GM13977 (cell line): ENCODE data around the gene UGCG.

ENCODE experiments used
- DNase-seq: peaks from one replicate; pipeline ENCODE4 v3.0.0; 2012; ENCODE audit warnings: low spot score
- in situ Hi-C: fragments of 300-500 bp; cut with MboI; formaldehyde crosslinking; loops from one replicate; pipeline ENCODE4 v1.12.0; 2022; ENCODE audit warnings: low sequenced_read_pairs, low pct_unique_long_range_greater_than_20kb, mixed read lengths, inconsistent platforms; ENCODE audit not compliant: unreplicated experiment
- TF ChIP-seq, protein P1 (sequence below): IDR thresholded peaks from 2 replicates; pipeline ENCODE4 v1.5.1; 2012; ENCODE audit warnings: mild to moderate bottlenecking, control low read depth; ENCODE audit not compliant: insufficient read depth; ENCODE audit errors: extremely low read depth, missing control alignments

The UGCG gene

DNA sequence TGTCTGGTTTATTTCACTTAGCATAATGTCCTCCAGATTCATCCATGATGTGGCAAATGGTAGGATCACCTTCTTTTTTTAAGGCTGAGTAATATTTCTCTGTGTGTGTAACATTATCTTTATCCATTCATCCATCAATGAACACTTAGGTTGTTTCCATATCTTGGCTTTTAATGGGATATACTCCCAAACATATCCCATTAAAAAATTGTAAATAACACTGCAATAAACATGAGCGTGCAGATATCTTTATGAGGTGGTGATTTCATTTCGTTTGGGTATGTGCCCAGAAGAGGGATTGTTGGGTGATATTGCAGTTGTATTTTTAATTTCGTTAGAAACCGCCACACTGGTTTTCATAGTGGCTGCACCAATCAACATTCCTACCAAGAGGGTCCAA, 36.2 kb upstream of the UGCG start:
- TF ChIP-seq, protein P1, sequence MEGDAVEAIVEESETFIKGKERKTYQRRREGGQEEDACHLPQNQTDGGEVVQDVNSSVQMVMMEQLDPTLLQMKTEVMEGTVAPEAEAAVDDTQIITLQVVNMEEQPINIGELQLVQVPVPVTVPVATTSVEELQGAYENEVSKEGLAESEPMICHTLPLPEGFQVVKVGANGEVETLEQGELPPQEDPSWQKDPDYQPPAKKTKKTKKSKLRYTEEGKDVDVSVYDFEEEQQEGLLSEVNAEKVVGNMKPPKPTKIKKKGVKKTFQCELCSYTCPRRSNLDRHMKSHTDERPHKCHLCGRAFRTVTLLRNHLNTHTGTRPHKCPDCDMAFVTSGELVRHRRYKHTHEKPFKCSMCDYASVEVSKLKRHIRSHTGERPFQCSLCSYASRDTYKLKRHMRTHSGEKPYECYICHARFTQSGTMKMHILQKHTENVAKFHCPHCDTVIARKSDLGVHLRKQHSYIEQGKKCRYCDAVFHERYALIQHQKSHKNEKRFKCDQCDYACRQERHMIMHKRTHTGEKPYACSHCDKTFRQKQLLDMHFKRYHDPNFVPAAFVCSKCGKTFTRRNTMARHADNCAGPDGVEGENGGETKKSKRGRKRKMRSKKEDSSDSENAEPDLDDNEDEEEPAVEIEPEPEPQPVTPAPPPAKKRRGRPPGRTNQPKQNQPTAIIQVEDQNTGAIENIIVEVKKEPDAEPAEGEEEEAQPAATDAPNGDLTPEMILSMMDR: no peak
- in situ Hi-C loops: no loop called here
- DNase-seq: no peak

DNA sequence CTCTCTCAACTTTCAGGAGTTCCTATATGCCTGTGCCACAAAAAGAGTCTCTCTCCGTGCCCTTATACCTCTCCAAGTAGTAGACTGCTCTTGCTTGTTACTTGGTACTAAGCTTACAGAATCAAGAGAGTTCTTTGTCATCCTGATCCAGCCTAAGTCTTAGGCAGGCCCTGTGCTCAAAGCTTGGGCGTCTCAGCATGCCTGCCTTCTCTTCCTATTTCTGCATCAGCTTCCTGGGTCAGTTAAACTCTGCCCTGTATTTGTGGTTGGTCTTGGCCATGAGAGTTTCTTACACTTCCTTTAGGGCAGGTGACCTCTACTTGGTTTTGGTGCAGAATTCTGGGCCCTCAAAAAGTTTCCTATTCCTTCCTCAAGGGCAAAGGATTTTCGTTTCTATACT, 33.0 kb upstream of the UGCG start:
- in situ Hi-C loops: no loop called here
- TF ChIP-seq, protein P1: no peak
- DNase-seq: no peak

DNA sequence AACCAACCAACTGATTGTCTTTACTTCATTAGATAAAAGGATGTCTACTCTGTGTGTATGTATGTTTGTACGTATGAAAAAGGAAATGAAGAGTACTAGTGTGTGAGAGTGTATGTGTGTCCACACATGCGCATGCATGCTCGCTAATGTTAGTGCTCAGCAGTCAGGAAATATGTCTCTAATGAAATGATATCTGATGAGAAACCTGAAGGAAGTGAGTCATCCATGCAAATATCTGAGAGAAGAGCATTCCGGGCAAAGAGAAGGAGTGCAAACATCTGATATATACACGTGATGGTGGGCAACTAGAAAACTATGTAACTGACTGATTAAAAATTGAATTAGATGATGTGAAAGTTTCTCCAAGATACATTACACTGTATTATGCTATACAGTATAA, 29.6 kb upstream of the UGCG start:
- in situ Hi-C loops: no loop called here
- DNase-seq: no peak
- TF ChIP-seq, protein P1: no peak

DNA sequence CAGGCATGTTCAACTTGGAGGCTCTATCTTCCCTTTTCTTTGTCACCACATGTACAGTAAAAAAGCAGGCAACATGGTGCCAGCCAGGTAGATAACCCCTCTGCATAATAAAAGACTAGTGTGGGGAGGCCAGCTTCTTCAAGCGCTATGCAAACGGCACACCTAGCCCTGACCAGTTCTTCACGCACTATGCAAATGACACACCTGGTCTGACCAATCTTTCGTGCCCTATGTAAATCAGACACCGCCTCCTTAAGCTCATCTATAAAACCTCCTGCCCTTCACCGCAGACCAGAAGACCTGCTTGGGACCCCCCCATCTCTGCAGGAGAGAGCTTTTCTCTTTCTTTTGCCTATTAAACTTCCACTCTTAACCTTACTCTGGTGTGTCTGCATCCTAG, 28.1 kb upstream of the UGCG start:
- in situ Hi-C loops: no loop called here
- TF ChIP-seq, protein P1: no peak
- no peak for DNase-seq

DNA sequence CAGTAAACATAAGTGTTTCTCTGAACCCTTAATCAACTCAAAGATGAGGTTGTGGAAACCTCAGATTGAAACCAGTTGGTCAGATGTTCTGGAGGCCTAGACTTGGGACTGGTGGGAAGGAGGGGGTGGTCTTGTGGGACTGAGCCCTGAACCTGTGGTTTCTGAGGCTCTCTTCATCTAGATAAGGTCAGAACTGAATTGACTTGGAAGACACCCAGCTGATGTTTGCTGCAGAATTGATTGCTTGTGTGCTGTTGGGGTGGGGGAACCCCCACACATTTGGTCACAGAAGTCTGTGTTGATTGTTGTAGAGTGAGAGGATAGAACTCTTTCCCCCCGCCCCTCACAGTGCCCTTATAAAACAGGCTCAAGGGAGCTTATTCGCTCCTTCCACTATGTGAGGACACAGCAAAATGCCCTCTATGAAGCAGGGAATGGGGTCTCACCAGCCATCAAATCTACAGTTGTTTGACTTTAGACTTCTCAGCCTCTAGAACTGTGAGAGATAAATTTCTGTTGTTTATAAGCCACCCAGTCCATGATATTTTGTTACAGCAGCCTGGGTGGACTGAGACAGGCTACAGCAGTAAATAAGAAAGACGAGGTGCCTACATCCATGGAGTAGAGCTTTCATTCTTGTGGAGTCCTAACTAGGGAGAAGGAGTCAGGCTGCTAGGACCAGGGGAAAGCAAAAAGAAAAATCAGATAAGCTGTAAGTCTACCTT, 25.7 kb upstream of the UGCG start:
- in situ Hi-C loops: no loop called here

DNA sequence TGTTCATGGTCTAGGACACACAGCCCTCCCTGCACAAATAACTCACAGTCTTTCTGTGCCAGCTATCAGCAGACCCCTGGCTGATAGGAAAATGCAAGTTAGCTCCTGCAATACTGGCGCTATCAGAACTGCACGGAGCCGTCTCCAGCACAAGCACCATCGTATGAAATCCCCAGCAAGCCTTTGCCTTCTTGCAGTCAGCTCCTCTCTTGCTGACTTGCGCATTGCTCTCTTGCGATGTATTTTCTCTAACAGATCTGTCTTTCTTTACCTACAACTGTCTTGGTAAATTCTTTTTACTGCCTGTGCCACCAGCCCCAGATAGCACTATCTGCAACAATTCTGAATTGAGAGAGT, 25.1 kb upstream of the UGCG start:
- TF ChIP-seq, protein P1: no peak
- in situ Hi-C loops: no loop called here
- no peak for DNase-seq

More for the DNA sequence above, 25.7 kb upstream of the UGCG start:
- no peak for DNase-seq
- TF ChIP-seq, protein P1: no peak
